ENCODE measurements around the gene SLC39A11. TPM values are rescaled to one million over a fixed set of nuclear protein-coding genes. Genes with fewer than 3 reads are reported as not detected.

Gene SLC39A11
- total RNA-seq, 2 donors from 2014 or later: 18.1 to 20.1 TPM

GRCh38 chr17:72702136-72702735, 390.3 kb downstream of the SLC39A11 start:
- Histone ChIP-seq H3K27me3 (ENCODE audit: control insufficient read depth, insufficient read depth, low read length, poor library complexity, severe bottlenecking) (no peaks in the 10 kb centered on the region), H3K4me3 (ENCODE audit: low read length) (no peak overlapping the region), H3K9ac (ENCODE audit: extremely low read depth, low read length, poor library complexity, severe bottlenecking) (no peak overlapping the region), H3K4me1 (ENCODE audit: control insufficient read depth, insufficient read depth, low read length) (peaks cover 4% of the 10 kb centered on the region), H3K9me3 (ENCODE audit: control insufficient read depth, low read length) (no peaks in the 10 kb centered on the region), H3K36me3 (ENCODE audit: control insufficient read depth, insufficient read depth, low read length) (no peaks in the 10 kb centered on the region), H3K27ac (ENCODE audit: low read depth, low read length) (no peak overlapping the region)
- no peaks in the 10 kb centered on the region for H3K36me3 Mint-ChIP-seq (ENCODE audit: low read depth)
- 89 to 93% methylated on average over 5 to 6 of the region's 6 CpGs for WGBS, 2 experiments (ENCODE audit: insufficient coverage in 1 of 2, insufficient read length in 1 of 2)
- peaks cover 2% of the 10 kb centered on the region for H3K9me3 Mint-ChIP-seq
- no peak for TF ChIP-seq CTCF (conservative IDR thresholded peaks at IDR 0.05)
- H3K4me1 Mint-ChIP-seq: peaks cover 11% of the 10 kb centered on the region
- no peak for DNase-seq
- H3K4me3 Mint-ChIP-seq: no peak overlapping the region
- no peak overlapping the region for H3K27ac Mint-ChIP-seq
- no peaks in the 10 kb centered on the region for H3K27me3 Mint-ChIP-seq (ENCODE audit: insufficient read depth)

- H3K4me1 ChIP-seq (ENCODE audit: control insufficient read depth, insufficient read depth, low read length): no peaks in the 10 kb centered on the region
- no peaks in the 10 kb centered on the region for H3K4me1 Mint-ChIP-seq
- no peak overlapping the region for H3K9ac ChIP-seq (ENCODE audit: extremely low read depth, low read length, poor library complexity, severe bottlenecking)
- H3K9me3 Mint-ChIP-seq: peaks cover 2% of the 10 kb centered on the region
- H3K27ac ChIP-seq (ENCODE audit: low read depth, low read length): no peak overlapping the region
- H3K4me3 Mint-ChIP-seq: no peak overlapping the region
- no peaks in the 10 kb centered on the region for H3K9me3 ChIP-seq (ENCODE audit: control insufficient read depth, low read length)
- no peak overlapping the region for H3K27ac Mint-ChIP-seq
- H3K36me3 ChIP-seq (ENCODE audit: control insufficient read depth, insufficient read depth, low read length): no peaks in the 10 kb centered on the region
- DNase-seq: no peak
- no peaks in the 10 kb centered on the region for H3K27me3 Mint-ChIP-seq (ENCODE audit: insufficient read depth)
- H3K4me3 ChIP-seq (ENCODE audit: low read length): no peak overlapping the region
- 96 to 100% methylated on average over 2 to 3 of the region's 3 CpGs for WGBS, 2 experiments (ENCODE audit: insufficient coverage in 1 of 2, insufficient read length in 1 of 2)
- H3K36me3 Mint-ChIP-seq (ENCODE audit: low read depth): no peaks in the 10 kb centered on the region
- H3K27me3 ChIP-seq (ENCODE audit: control insufficient read depth, insufficient read depth, low read length, poor library complexity, severe bottlenecking): no peaks in the 10 kb centered on the region
- TF ChIP-seq CTCF (conservative IDR thresholded peaks at IDR 0.05): no peak
Measured at GRCh38 chr17:72700226-72700625, 392.3 kb downstream of the SLC39A11 start.

- TF ChIP-seq CTCF (conservative IDR thresholded peaks at IDR 0.05): no peak
- Histone ChIP-seq H3K9me3 (ENCODE audit: control insufficient read depth, low read length) (no peaks in the 10 kb centered on the region), H3K27ac (ENCODE audit: low read depth, low read length) (no peak overlapping the region), H3K4me3 (ENCODE audit: low read length) (no peak overlapping the region), H3K27me3 (ENCODE audit: control insufficient read depth, insufficient read depth, low read length, poor library complexity, severe bottlenecking) (no peaks in the 10 kb centered on the region), H3K9ac (ENCODE audit: extremely low read depth, low read length, poor library complexity, severe bottlenecking) (no peak overlapping the region), H3K36me3 (ENCODE audit: control insufficient read depth, insufficient read depth, low read length) (no peaks in the 10 kb centered on the region), H3K4me1 (ENCODE audit: control insufficient read depth, insufficient read depth, low read length) (no peaks in the 10 kb centered on the region)
- no peak for DNase-seq
- Mint-ChIP-seq H3K27me3 (ENCODE audit: insufficient read depth) (no peaks in the 10 kb centered on the region), H3K4me1 (no peaks in the 10 kb centered on the region), H3K9me3 (peaks cover 2% of the 10 kb centered on the region), H3K4me3 (no peak overlapping the region), H3K27ac (no peak overlapping the region), H3K36me3 (ENCODE audit: low read depth) (no peaks in the 10 kb centered on the region)
- WGBS, 2 experiments (ENCODE audit: insufficient coverage in 1 of 2, insufficient read length in 1 of 2): 90 to 92% methylated on average over 2 to 4 of the region's 4 CpGs
Measured at GRCh38 chr17:72699545-72699944, 392.9 kb downstream of the SLC39A11 start.
